B cell (primary cell): ENCODE measurements around the gene TSTD1.

Experiments
- EZH2 ChIP-seq: IDR thresholded peaks from 2 replicates; pipeline ENCODE4 v1.6.1; 2012; ENCODE audit warnings: borderline replicate concordance, low read depth, mild to moderate bottlenecking, moderate library complexity, low read length; ENCODE audit not compliant: insufficient read depth, poor library complexity, severe bottlenecking
- TF ChIP-seq, protein P1 (sequence below): fragments of 200-600 bp; IDR thresholded peaks from one replicate; pipeline ENCODE4 v1.8.0; 2022; ENCODE audit warnings: antibody characterized with exemption, mild to moderate bottlenecking

DNA sequence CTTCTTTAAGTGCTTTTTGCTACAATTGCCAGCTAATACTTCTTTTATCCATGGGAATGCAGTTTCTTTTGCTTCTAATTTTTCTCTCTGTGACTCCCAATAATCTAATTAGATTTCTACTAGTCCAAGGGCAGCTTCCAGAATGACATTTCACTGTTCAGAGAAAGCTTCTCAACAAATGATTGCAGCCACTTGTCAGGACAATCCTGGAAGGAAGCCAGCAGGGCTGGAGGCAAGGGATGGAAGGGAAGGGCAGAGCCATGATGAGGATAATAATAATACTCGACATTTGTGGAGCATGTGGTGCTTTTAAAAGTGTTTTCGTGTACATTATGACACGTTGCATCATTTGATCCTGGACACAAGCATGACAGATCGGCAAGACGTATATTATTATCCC lies 37.2 kb downstream of the TSTD1 start:
- no peak for TF ChIP-seq EZH2
- TF ChIP-seq, protein P1, sequence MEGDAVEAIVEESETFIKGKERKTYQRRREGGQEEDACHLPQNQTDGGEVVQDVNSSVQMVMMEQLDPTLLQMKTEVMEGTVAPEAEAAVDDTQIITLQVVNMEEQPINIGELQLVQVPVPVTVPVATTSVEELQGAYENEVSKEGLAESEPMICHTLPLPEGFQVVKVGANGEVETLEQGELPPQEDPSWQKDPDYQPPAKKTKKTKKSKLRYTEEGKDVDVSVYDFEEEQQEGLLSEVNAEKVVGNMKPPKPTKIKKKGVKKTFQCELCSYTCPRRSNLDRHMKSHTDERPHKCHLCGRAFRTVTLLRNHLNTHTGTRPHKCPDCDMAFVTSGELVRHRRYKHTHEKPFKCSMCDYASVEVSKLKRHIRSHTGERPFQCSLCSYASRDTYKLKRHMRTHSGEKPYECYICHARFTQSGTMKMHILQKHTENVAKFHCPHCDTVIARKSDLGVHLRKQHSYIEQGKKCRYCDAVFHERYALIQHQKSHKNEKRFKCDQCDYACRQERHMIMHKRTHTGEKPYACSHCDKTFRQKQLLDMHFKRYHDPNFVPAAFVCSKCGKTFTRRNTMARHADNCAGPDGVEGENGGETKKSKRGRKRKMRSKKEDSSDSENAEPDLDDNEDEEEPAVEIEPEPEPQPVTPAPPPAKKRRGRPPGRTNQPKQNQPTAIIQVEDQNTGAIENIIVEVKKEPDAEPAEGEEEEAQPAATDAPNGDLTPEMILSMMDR = no peak
